IPS-20b (cell line): ENCODE data around the gene PLD3.
A peak's percentile ranks its signal among the peaks of the same experiment; 100 is the strongest.

Experiments used
- H3K27ac ChIP-seq: one replicate; pipeline ENCODE4 v1.5.1; 2013; ENCODE audit warnings: low read length
- H3K27me3 ChIP-seq: 2 replicates; pipeline ENCODE4 v1.6.1; 2013; ENCODE audit warnings: mild to moderate bottlenecking, low read length, inconsistent platforms; ENCODE audit not compliant: insufficient read depth
- H3K36me3 ChIP-seq: 2 replicates; pipeline ENCODE4 v1.6.1; 2013; ENCODE audit warnings: low read depth, mild to moderate bottlenecking, inconsistent platforms, low read length, moderate library complexity; ENCODE audit not compliant: insufficient read depth
- H3K4me1 ChIP-seq: 2 replicates; pipeline ENCODE4 v1.6.1; 2013; ENCODE audit warnings: mild to moderate bottlenecking, control low read depth, inconsistent platforms, low read length, moderate library complexity; ENCODE audit not compliant: insufficient read depth
- H3K4me3 ChIP-seq: 2 replicates; pipeline ENCODE4 v1.5.1; 2013; ENCODE audit warnings: mild to moderate bottlenecking, low read length, inconsistent platforms
- H3K9ac ChIP-seq: 2 replicates; pipeline ENCODE4 v1.6.1; 2013; ENCODE audit warnings: low read depth, mild to moderate bottlenecking, inconsistent platforms, low read length, moderate library complexity
- H3K9me3 ChIP-seq: 2 replicates; pipeline ENCODE4 v1.6.1; 2013; ENCODE audit warnings: mild to moderate bottlenecking, low read depth, low read length, inconsistent platforms; ENCODE audit not compliant: insufficient read depth

Gene PLD3

GRCh38 chr19:40420766-40421765, 72.6 kb downstream of the PLD3 start:
- Histone ChIP-seq H3K9me3 (no peaks in the 10 kb centered on the region), H3K9ac (peak overlapping the region; percentile 86; the same call in 1 of the 2 replicates), H3K27me3 (no peaks in the 10 kb centered on the region), H3K36me3 (peaks cover 8% of the 10 kb centered on the region), H3K4me3 (peak overlapping the region; percentile 81), H3K4me1 (peaks cover 5% of the 10 kb centered on the region; the same call in 1 of the 2 replicates), H3K27ac (peak overlapping the region; percentile 79)

- peaks cover 8% of the 10 kb centered on the region for H3K36me3 ChIP-seq
- H3K4me1 ChIP-seq = peaks cover 5% of the 10 kb centered on the region; the same call in 1 of the 2 replicates
- H3K9ac ChIP-seq = no peak overlapping the region
- H3K9me3 ChIP-seq = no peaks in the 10 kb centered on the region
- no peaks in the 10 kb centered on the region for H3K27me3 ChIP-seq
- H3K27ac ChIP-seq = no peak overlapping the region
- H3K4me3 ChIP-seq = no peak overlapping the region
Observed at GRCh38 chr19:40421993-40422747, 73.7 kb downstream of the PLD3 start.

GRCh38 chr19:40422748-40423566, 74.5 kb downstream of the PLD3 start:
- peaks cover 8% of the 10 kb centered on the region for H3K36me3 ChIP-seq
- no peak overlapping the region for H3K9ac ChIP-seq
- no peak overlapping the region for H3K27ac ChIP-seq
- peaks cover 5% of the 10 kb centered on the region; the same call in 1 of the 2 replicates for H3K4me1 ChIP-seq
- H3K27me3 ChIP-seq = no peaks in the 10 kb centered on the region
- no peaks in the 10 kb centered on the region for H3K9me3 ChIP-seq
- no peak overlapping the region for H3K4me3 ChIP-seq

GRCh38 chr19:40423938-40424337, 75.4 kb downstream of the PLD3 start:
- no peaks in the 10 kb centered on the region for H3K9me3 ChIP-seq
- no peak overlapping the region for H3K4me3 ChIP-seq
- peaks cover 8% of the 10 kb centered on the region for H3K36me3 ChIP-seq
- no peaks in the 10 kb centered on the region for H3K27me3 ChIP-seq
- no peak overlapping the region for H3K27ac ChIP-seq
- peaks cover 5% of the 10 kb centered on the region; the same call in 1 of the 2 replicates for H3K4me1 ChIP-seq
- no peak overlapping the region for H3K9ac ChIP-seq

GRCh38 chr19:40424637-40425449, 76.3 kb downstream of the PLD3 start:
- H3K36me3 ChIP-seq = peaks cover 8% of the 10 kb centered on the region
- H3K4me1 ChIP-seq = peaks cover 5% of the 10 kb centered on the region; the same call in 1 of the 2 replicates
- H3K27ac ChIP-seq = peak overlapping the region; percentile 34
- H3K27me3 ChIP-seq = no peaks in the 10 kb centered on the region
- H3K4me3 ChIP-seq = peak overlapping the region; percentile 74
- no peaks in the 10 kb centered on the region for H3K9me3 ChIP-seq
- H3K9ac ChIP-seq = peak overlapping the region; percentile 86

GRCh38 chr19:40425450-40426287, 77.2 kb downstream of the PLD3 start, which contains the start of gene SERTAD1:
Gene SERTAD1 (minus strand): TSS chr19:40425992. CDS start chr19:40423546, 2,446 bp downstream.
- H3K9ac ChIP-seq = peak within 1 kb of the TSS; percentile 86
- peak within 1 kb of the TSS; percentile 34 for H3K27ac ChIP-seq
- H3K36me3 ChIP-seq = peaks cover 8% of the 10 kb centered on the region
- no peaks in the 10 kb centered on the region for H3K27me3 ChIP-seq
- H3K4me3 ChIP-seq = peak within 1 kb of the TSS; percentile 74
- H3K9me3 ChIP-seq = no peaks in the 10 kb centered on the region
- peaks cover 5% of the 10 kb centered on the region; the same call in 1 of the 2 replicates for H3K4me1 ChIP-seq
